CD4-positive, alpha-beta T cell (primary cell): ENCODE results near the gene MOGAT1. TPM values are rescaled to one million over a fixed set of nuclear protein-coding genes. Genes with fewer than 3 reads are reported as not detected.
"Not testable (repeated sequence)": the region's sequence is repeated elsewhere in the genome, so short reads cannot be mapped to it uniquely, and the experiment has no call there.

Source experiments
- ATAC-seq: fragments of 200-7000 bp; cut with Tn5 transposase; one replicate; pipeline ENCODE4 v1.10.0; 2022; ENCODE audit warnings: mild to moderate bottlenecking; ENCODE audit not compliant: poor library complexity
- CTCF ChIA-PET: fragments of 350-600 bp; sonication (Branson Sonifier 250); formaldehyde crosslinking; loops from one replicate; lab custom pipeline; 2021; ENCODE audit warnings: antibody characterized with exemption, inconsistent platforms; lab: Charles Lee
- POLR2A ChIA-PET: fragments of 350-600 bp; sonication (Branson Sonifier 250); formaldehyde crosslinking; loops from one replicate; lab custom pipeline; 2021; ENCODE audit warnings: antibody characterized with exemption, inconsistent platforms; lab: Charles Lee
- DNase-seq, 14 experiments: peaks; one replicate each; pipeline ENCODE4 v3.0.0-alpha.2; 2013 to 2020; ENCODE audit warnings: mixed read lengths in 2 of 14
- H3K27ac ChIP-seq, 2 donors: one replicate each; pipeline versions ENCODE4 v1.5.1 to v1.7.0; 2013; ENCODE audit warnings: low read length in 2 of 2, low read depth in 1 of 2, mild to moderate bottlenecking in 1 of 2
- H3K27me3 ChIP-seq, 2 experiments: 1 replicate in 1 of 2; 2 replicates in 1 of 2; pipeline versions ENCODE4 v1.6.1 to v1.7.0; 2013; ENCODE audit warnings: low read length in 2 of 2, control low read depth in 1 of 2, mild to moderate bottlenecking in 1 of 2, moderate library complexity in 1 of 2; ENCODE audit not compliant: insufficient read depth in 2 of 2, control insufficient read depth in 1 of 2
- H3K36me3 ChIP-seq: one replicate; pipeline ENCODE4 v1.6.1; 2013; ENCODE audit warnings: low read length, control low read depth; ENCODE audit not compliant: insufficient read depth
- H3K4me1 ChIP-seq: one replicate; pipeline ENCODE4 v1.6.1; 2013; ENCODE audit warnings: low read length, control low read depth; ENCODE audit not compliant: insufficient read depth
- H3K4me3 ChIP-seq: one replicate; pipeline ENCODE4 v1.5.1; 2013; ENCODE audit warnings: mild to moderate bottlenecking, low read length, moderate library complexity
- H3K9me3 ChIP-seq, 2 experiments: 1 replicate in 1 of 2; 2 replicates in 1 of 2; pipeline versions ENCODE4 v1.6.1 to v1.7.0; 2013; ENCODE audit warnings: low read length in 2 of 2, mild to moderate bottlenecking in 2 of 2, control low read depth in 1 of 2, moderate library complexity in 1 of 2; ENCODE audit not compliant: control insufficient read depth in 1 of 2, insufficient read depth in 1 of 2
- H3K27ac Mint-ChIP-seq: one replicate; pipeline ENCODE4 v1.8.0; 2020; ENCODE audit warnings: mixed read lengths
- H3K27me3 Mint-ChIP-seq: one replicate; pipeline ENCODE4 v1.8.0; 2021; ENCODE audit warnings: mixed read lengths
- H3K36me3 Mint-ChIP-seq: one replicate; pipeline ENCODE4 v1.8.0; 2021; ENCODE audit warnings: low read depth, mixed read lengths
- H3K4me1 Mint-ChIP-seq: one replicate; pipeline ENCODE4 v1.8.0; 2021; ENCODE audit warnings: low read depth, mixed read lengths
- H3K4me3 Mint-ChIP-seq: one replicate; pipeline ENCODE4 v1.8.0; 2020; ENCODE audit warnings: mild to moderate bottlenecking, mixed read lengths
- H3K9me3 Mint-ChIP-seq: one replicate; pipeline ENCODE4 v1.8.0; 2020; ENCODE audit warnings: mixed read lengths
- CTCF ChIP-seq: fragments of 200-600 bp; IDR thresholded peaks from one replicate; pipeline ENCODE4 v1.8.0; 2022; ENCODE audit warnings: antibody characterized with exemption, mild to moderate bottlenecking
- intact Hi-C, 2 experiments: fragments of 100-400 bp; cut with DNase I in 1 of 2; cut with micrococcal nuclease in 1 of 2; formaldehyde crosslinking; loops; one replicate each; pipeline versions ENCODE4 v1.15.1 to v1.9.0; 2023 to 2025; cut with DNase I, micrococcal nuclease
- total RNA-seq, 174 experiments: library from RNA in 2 of 174; stranded (reverse) in 2 of 174; gene quantifications; one replicate each; pipeline ENCODE4 v1.2.3 and lab custom pipeline; 2021 to 2026

Gene MOGAT1
- total RNA-seq, 2 experiments from 2014 or later = not detected

- H3K27ac ChIP-seq = no peak overlapping the region
- Mint-ChIP-seq H3K4me1 (peaks cover 4% of the 10 kb centered on the region), H3K36me3 (no peaks in the 10 kb centered on the region), H3K9me3 (no peaks in the 10 kb centered on the region), H3K27ac (no peak overlapping the region), H3K4me3 (no peak overlapping the region), H3K27me3 (peaks cover 29% of the 10 kb centered on the region)
- POLR2A ChIA-PET = no interaction called here
- no peaks in the 10 kb centered on the region for H3K36me3 ChIP-seq
- CTCF ChIA-PET = no interaction called here
- no peak for TF ChIP-seq CTCF
- DNase-seq (no peak), ATAC-seq (no peak)
- peaks cover 4% of the 10 kb centered on the region in 2 experiments for H3K27me3 ChIP-seq
- H3K4me3 ChIP-seq = no peak overlapping the region
- H3K4me1 ChIP-seq = no peaks in the 10 kb centered on the region
- H3K9me3 ChIP-seq = no peaks in the 10 kb centered on the region
- intact Hi-C loops = no loop called here
Observed at GRCh38 chr2:222715742-222716141, 44.3 kb downstream of the MOGAT1 start.

GRCh38 chr2:222719787-222720186 is 48.3 kb downstream of the MOGAT1 start:
- intact Hi-C loops, POLR2A ChIA-PET, H3K27ac Mint-ChIP-seq, H3K27me3 ChIP-seq, H3K4me1 Mint-ChIP-seq, H3K9me3 Mint-ChIP-seq, H3K9me3 ChIP-seq, CTCF ChIA-PET, H3K4me3 ChIP-seq, H3K36me3 ChIP-seq, H3K27me3 Mint-ChIP-seq, ATAC-seq, H3K36me3 Mint-ChIP-seq, H3K4me1 ChIP-seq, H3K27ac ChIP-seq, H3K4me3 Mint-ChIP-seq: not testable (repeated sequence)
- peak in 1 of 14 experiments; percentile 12 for DNase-seq

GRCh38 chr2:222721597-222721996 is 50.1 kb downstream of the MOGAT1 start:
- H3K4me1 Mint-ChIP-seq, H3K9me3 Mint-ChIP-seq, H3K36me3 ChIP-seq, H3K4me1 ChIP-seq, POLR2A ChIA-PET, H3K27ac Mint-ChIP-seq, intact Hi-C loops, CTCF ChIA-PET, H3K27ac ChIP-seq, H3K27me3 ChIP-seq, H3K4me3 Mint-ChIP-seq, H3K36me3 Mint-ChIP-seq, DNase-seq, H3K9me3 ChIP-seq, H3K4me3 ChIP-seq, ATAC-seq, H3K27me3 Mint-ChIP-seq: not testable (repeated sequence)

- Mint-ChIP-seq H3K4me1 (no peaks in the 10 kb centered on the region), H3K4me3 (no peak overlapping the region), H3K36me3 (no peaks in the 10 kb centered on the region), H3K9me3 (no peaks in the 10 kb centered on the region), H3K27me3 (no peaks in the 10 kb centered on the region), H3K27ac (no peak overlapping the region)
- Histone ChIP-seq H3K4me1 (no peaks in the 10 kb centered on the region), H3K4me3 (no peak overlapping the region), H3K27me3 (peaks cover 0 to 5% of the 10 kb centered on the region in 2 experiments), H3K27ac (no peak overlapping the region), H3K9me3 (no peaks in the 10 kb centered on the region), H3K36me3 (no peaks in the 10 kb centered on the region)
- ChIA-PET CTCF (no interaction called here), POLR2A (no interaction called here)
- TF ChIP-seq CTCF = no peak
- DNase-seq = no peak
- intact Hi-C loops = no loop called here
- no peak for ATAC-seq
Observed at GRCh38 chr2:222722327-222722946, 51.0 kb downstream of the MOGAT1 start.
